HepG2 (cell line): ENCODE data around the gene CLIC3. TPM values are rescaled to one million over a fixed set of nuclear protein-coding genes. Genes with fewer than 3 reads are reported as not detected.
A peak's percentile ranks its signal among the peaks of the same experiment; 100 is the strongest.

Source experiments
- ATAC-seq: fragments of 200-7000 bp; cut with Tn5 transposase; 3 replicates; pipeline ENCODE4 v1.9.1; 2020; ENCODE audit warnings: mild to moderate bottlenecking, moderate library complexity
- BruUV-seq: library from RNA; stranded (reverse); fragments of 400-500 nt; replicated peaks from 2 replicates; lab custom pipeline; 2021; lab: Mats Ljungman, UMichigan
- CTCF ChIA-PET: fragments of 300-600 bp; formaldehyde crosslinking; extraction: SDS; loops from one replicate; lab custom pipeline; 2021; ENCODE audit warnings: low total read pairs, inconsistent platforms, low intra/inter-chr PET ratio; lab: Yijun Ruan, JAX
- POLR2A ChIA-PET: fragments of 350-600 bp; sonication (Branson Sonifier 250); formaldehyde crosslinking; loops from one replicate; lab custom pipeline; 2020; ENCODE audit warnings: antibody characterized with exemption, inconsistent platforms; lab: Yijun Ruan, JAX
- DNase-seq: peaks from one replicate; pipeline ENCODE4 v3.0.0-alpha.2; 2015; ENCODE audit warnings: low spot score
- FAIRE-seq: peaks from 3 replicates; lab custom pipeline; 2011; peaks lifted over from hg19 to GRCh38; lab: Jason Lieb, UNC
- H2AFZ ChIP-seq: one replicate; pipeline ENCODE4 v1.6.1; 2011; ENCODE audit warnings: low read length, inconsistent platforms
- H3K27ac ChIP-seq: fragments of 300-600 bp; 3 replicates; pipeline ENCODE4 v1.8.0; 2011; ENCODE audit warnings: mixed run types, mild to moderate bottlenecking, mixed read lengths, low read length, inconsistent platforms; ENCODE audit not compliant: insufficient read depth; ENCODE audit errors: extremely low read length
- H3K27me3 ChIP-seq, 2 experiments: fragments of 200-600 bp in 1 of 2; 2 replicates in 1 of 2; 3 replicates in 1 of 2; pipeline versions ENCODE4 v1.6.0 to v1.8.0; 2011; ENCODE audit warnings: low read length in 2 of 2, mild to moderate bottlenecking in 2 of 2, moderate library complexity in 2 of 2, inconsistent platforms in 1 of 2; ENCODE audit not compliant: insufficient read depth in 2 of 2, control insufficient read depth in 1 of 2
- H3K36me3 ChIP-seq, 2 experiments: fragments of 200-600 bp in 1 of 2; replicated peaks in 1 of 2; 2 replicates in 1 of 2; 3 replicates in 1 of 2; pipeline versions ENCODE4 v1.5.1 to v1.8.0; 2011; ENCODE audit warnings: low read length in 2 of 2, inconsistent platforms in 1 of 2; ENCODE audit not compliant: insufficient read depth in 2 of 2, control insufficient read depth in 1 of 2
- H3K4me1 ChIP-seq: 2 replicates; pipeline ENCODE4 v1.5.1; 2012; ENCODE audit warnings: low read length, inconsistent platforms; ENCODE audit not compliant: insufficient read depth
- H3K4me2 ChIP-seq: 2 replicates; pipeline ENCODE4 v1.6.0; 2011; ENCODE audit warnings: low read depth, low read length, inconsistent platforms
- H3K4me3 ChIP-seq, 3 experiments: fragments of 200-600 bp in 1 of 3; sonication (generic), shearing (Covaris generic) in 1 of 3; replicated peaks in 1 of 3; 2 replicates each; pipeline ENCODE4 v1.5.1; 2011 to 2016; ENCODE audit warnings: low read length in 3 of 3, inconsistent platforms in 2 of 3, low read depth in 2 of 3, mild to moderate bottlenecking in 2 of 3, control low read depth in 1 of 3, mixed read lengths in 1 of 3; ENCODE audit not compliant: insufficient read depth in 1 of 3
- H3K79me2 ChIP-seq: one replicate; pipeline ENCODE4 v1.6.1; 2011; ENCODE audit warnings: low read length, inconsistent platforms; ENCODE audit not compliant: insufficient read depth
- H3K9ac ChIP-seq: 2 replicates; pipeline ENCODE4 v1.6.0; 2011; ENCODE audit warnings: mild to moderate bottlenecking, low read depth, low read length, inconsistent platforms; ENCODE audit not compliant: insufficient read depth
- H3K9me3 ChIP-seq: 2 replicates; pipeline ENCODE4 v1.5.1; 2012; ENCODE audit warnings: mild to moderate bottlenecking, low read length
- H4K20me1 ChIP-seq: 2 replicates; pipeline ENCODE4 v1.6.0; 2011; ENCODE audit warnings: inconsistent platforms, mild to moderate bottlenecking, low read length, moderate library complexity; ENCODE audit not compliant: insufficient read depth
- BHLHE40 ChIP-seq: IDR thresholded peaks from 2 replicates; pipeline ENCODE4 v1.6.1; 2011; ENCODE audit warnings: low read length, improper control_type of control experiment
- IKZF1 ChIP-seq: fragments of 450-650 bp; IDR thresholded peaks from 2 replicates; pipeline ENCODE4 v1.7.1; 2016
- MXI1 ChIP-seq: IDR thresholded peaks from 3 replicates; pipeline ENCODE4 v1.6.1; 2012; ENCODE audit warnings: low read depth, low read length, inconsistent platforms, borderline replicate concordance
- MYC ChIP-seq: sonication (generic); formaldehyde crosslinking; IDR thresholded peaks from 2 replicates; pipeline ENCODE4 v1.9.0; 2021; ENCODE audit warnings: missing genetic modification reagents, borderline replicate concordance
- NCOA2 ChIP-seq: sonication (generic); formaldehyde crosslinking; IDR thresholded peaks from 2 replicates; pipeline ENCODE4 v1.8.0; 2022; ENCODE audit warnings: inconsistent platforms
- POLR2A ChIP-seq, 2 experiments: IDR thresholded peaks; 2 replicates each; pipeline ENCODE4 v1.6.1; 2011; ENCODE audit warnings: low read depth in 2 of 2, low read length in 2 of 2, mild to moderate bottlenecking in 1 of 2, moderate library complexity in 1 of 2; ENCODE audit not compliant: insufficient read depth in 1 of 2
- ZNF207 ChIP-seq: fragments of 450-650 bp; IDR thresholded peaks from 2 replicates; pipeline ENCODE4 v1.6.1; 2016; ENCODE audit warnings: antibody characterized with exemption, borderline replicate concordance
- ZNF33B ChIP-seq: sonication (generic); formaldehyde crosslinking; IDR thresholded peaks from 2 replicates; pipeline ENCODE4 v1.5.1; 2020; ENCODE audit warnings: mild to moderate bottlenecking, missing genetic modification reagents
- WGBS: methylation state at CpG from one replicate; pipeline ENCODE4 v1.1.6; 2017; ENCODE audit warnings: low lambda C conversion rate; 5-methylcytosine and 5-hydroxymethylcytosine counted together
- in situ Hi-C: cut with HindIII; loops from 2 replicates; pipeline ENCODE4 v1.10.0; 2017; ENCODE audit warnings: low pct_unique_long_range_greater_than_20kb; ENCODE audit not compliant: extremely low pct_ligation_motif_present
- intact Hi-C: fragments of 100-400 bp; cut with micrococcal nuclease; formaldehyde crosslinking; loops from one replicate; pipeline ENCODE4 v1.10.0; 2022; ENCODE audit not compliant: unreplicated experiment
- polyA plus RNA-seq, 8 experiments: library from polyadenylated mRNA; depleted of rRNA in 3 of 8; stranded (reverse) in 7 of 8; unstranded in 1 of 8; fragments of >200 nt; fragmentation: Illumina TruSeq in 4 of 8; extraction: Trizol in 4 of 8; gene quantifications; 2 replicates each; pipeline versions ENCODE4 v1.2.1 to v1.2.3, GENCODE V29; 2011 to 2016; ENCODE audit warnings: low read depth in 4 of 8, missing spikeins in 1 of 8, mixed read lengths in 1 of 8; ENCODE audit not compliant: insufficient read depth in 1 of 8
- total RNA-seq, 5 experiments: library from RNA; depleted of rRNA; stranded (reverse); fragments of >200 nt; fragmentation: Illumina TruSeq; extraction: Trizol; gene quantifications; 2 replicates each; pipeline ENCODE4 v1.2.3, GENCODE V29; 2016; ENCODE audit warnings: low read depth in 1 of 5
- TF ChIP-seq, protein P1 (sequence below): fragments of 450-650 bp; IDR thresholded peaks from 2 replicates; pipeline ENCODE4 v1.6.1; 2016
- TF ChIP-seq, protein P2 (sequence below): sonication (generic); formaldehyde crosslinking; IDR thresholded peaks from 2 replicates; pipeline ENCODE4 v1.4.0; 2020; ENCODE audit warnings: low read depth, missing genetic modification reagents

The CLIC3 gene
- total and polyA plus RNA-seq, 2 of the 13 experiments (the other 11 are each of a cell fraction or from before 2014, with no cell fraction given), result 0.51 to 1.5 TPM

DNA sequence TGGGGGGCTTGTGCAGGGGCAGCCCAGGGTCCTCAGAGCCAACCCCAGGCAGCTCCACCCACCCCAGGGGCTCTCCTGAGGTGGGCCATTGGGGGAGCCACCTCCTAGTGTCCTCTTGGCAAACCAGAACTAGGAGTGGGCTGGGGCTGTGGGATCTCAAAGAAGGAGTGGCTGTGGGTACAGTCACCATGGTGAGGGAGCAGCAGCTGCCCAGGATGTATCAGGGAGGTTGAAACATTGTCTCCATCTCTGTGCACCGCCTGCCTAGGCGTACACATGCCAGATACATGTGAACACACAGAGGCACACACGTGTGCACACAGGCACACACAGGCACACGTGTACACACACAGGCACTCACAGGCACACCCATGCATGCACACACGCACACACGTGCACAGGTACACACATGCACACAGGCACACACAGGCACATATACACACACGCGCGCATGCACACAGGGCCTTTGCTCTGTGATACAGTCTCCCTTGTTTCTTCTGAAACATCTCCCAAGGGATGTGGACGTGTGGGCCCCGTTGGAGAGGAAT lies 33.6 kb downstream of the CLIC3 start:
- Histone ChIP-seq H3K4me2 (no peak overlapping the region), H3K9ac (no peak overlapping the region), H3K4me3 (no peak overlapping the region), H3K27ac (no peak overlapping the region), H3K36me3 (no peaks in the 10 kb centered on the region), H2AFZ (no peak overlapping the region), H3K9me3 (no peaks in the 10 kb centered on the region), H3K4me1 (peaks cover 16% of the 10 kb centered on the region), H3K27me3 (peaks cover 14 to 52% of the 10 kb centered on the region in 2 experiments), H4K20me1 (no peaks in the 10 kb centered on the region), H3K79me2 (no peaks in the 10 kb centered on the region)
- in situ Hi-C loops, result no loop called here
- CTCF ChIA-PET, result no interaction called here
- no TSS peak for BruUV-seq
- WGBS, result 53% methylated on average over 6 of the region's 11 CpGs
- intact Hi-C loops, result no loop called here
- POLR2A ChIA-PET, result no interaction called here
- ATAC-seq (no peak), FAIRE-seq (no peak), DNase-seq (no peak)
- TF ChIP-seq POLR2A (IDR thresholded peaks at IDR 0.05; ENCODE audit: insufficient read depth in 1 of 2, low read depth in 2 of 2, low read length in 2 of 2) (no peak), NCOA2 (CRISPR knock-in tag) (no peak), IKZF1 (no peak), ZNF207 (no peak), BHLHE40 (0 out of 2 replicates have a peak, but pooled peaks have one; percentile 8), ZNF33B (CRISPR knock-in tag) (no peak), MYC (CRISPR knock-in tag) (no peak), MXI1 (no peak)
- TF ChIP-seq, protein P1, sequence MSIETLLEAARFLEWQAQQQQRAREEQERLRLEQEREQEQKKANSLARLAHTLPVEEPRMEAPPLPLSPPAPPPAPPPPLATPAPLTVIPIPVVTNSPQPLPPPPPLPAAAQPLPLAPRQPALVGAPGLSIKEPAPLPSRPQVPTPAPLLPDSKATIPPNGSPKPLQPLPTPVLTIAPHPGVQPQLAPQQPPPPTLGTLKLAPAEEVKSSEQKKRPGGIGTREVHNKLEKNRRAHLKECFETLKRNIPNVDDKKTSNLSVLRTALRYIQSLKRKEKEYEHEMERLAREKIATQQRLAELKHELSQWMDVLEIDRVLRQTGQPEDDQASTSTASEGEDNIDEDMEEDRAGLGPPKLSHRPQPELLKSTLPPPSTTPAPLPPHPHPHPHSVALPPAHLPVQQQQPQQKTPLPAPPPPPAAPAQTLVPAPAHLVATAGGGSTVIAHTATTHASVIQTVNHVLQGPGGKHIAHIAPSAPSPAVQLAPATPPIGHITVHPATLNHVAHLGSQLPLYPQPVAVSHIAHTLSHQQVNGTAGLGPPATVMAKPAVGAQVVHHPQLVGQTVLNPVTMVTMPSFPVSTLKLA, result peak; percentile 91
- TF ChIP-seq, protein P2, sequence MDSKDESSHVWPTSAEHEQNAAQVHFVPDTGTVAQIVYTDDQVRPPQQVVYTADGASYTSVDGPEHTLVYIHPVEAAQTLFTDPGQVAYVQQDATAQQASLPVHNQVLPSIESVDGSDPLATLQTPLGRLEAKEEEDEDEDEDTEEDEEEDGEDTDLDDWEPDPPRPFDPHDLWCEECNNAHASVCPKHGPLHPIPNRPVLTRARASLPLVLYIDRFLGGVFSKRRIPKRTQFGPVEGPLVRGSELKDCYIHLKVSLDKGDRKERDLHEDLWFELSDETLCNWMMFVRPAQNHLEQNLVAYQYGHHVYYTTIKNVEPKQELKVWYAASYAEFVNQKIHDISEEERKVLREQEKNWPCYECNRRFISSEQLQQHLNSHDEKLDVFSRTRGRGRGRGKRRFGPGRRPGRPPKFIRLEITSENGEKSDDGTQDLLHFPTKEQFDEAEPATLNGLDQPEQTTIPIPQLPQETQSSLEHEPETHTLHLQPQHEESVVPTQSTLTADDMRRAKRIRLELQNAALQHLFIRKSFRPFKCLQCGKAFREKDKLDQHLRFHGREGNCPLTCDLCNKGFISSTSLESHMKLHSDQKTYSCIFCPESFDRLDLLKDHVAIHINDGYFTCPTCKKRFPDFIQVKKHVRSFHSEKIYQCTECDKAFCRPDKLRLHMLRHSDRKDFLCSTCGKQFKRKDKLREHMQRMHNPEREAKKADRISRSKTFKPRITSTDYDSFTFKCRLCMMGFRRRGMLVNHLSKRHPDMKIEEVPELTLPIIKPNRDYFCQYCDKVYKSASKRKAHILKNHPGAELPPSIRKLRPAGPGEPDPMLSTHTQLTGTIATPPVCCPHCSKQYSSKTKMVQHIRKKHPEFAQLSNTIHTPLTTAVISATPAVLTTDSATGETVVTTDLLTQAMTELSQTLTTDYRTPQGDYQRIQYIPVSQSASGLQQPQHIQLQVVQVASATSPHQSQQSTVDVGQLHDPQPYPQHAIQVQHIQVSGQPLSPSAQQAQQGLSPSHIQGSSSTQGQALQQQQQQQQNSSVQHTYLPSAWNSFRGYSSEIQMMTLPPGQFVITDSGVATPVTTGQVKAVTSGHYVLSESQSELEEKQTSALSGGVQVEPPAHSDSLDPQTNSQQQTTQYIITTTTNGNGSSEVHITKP, result no peak
